NCI-H510A treated with DMSO at 0.1 percent for 48 hours (cell line): ENCODE measurements around the gene SLC7A7.
"Not testable (repeated sequence)": the region's sequence is repeated elsewhere in the genome, so short reads cannot be mapped to it uniquely, and the experiment has no call there.

ENCODE experiments used
- DNase-seq: peaks from one replicate; lab custom pipeline; 2025; lab: John Stamatoyannopoulos, UW

SLC7A7 gene

DNA sequence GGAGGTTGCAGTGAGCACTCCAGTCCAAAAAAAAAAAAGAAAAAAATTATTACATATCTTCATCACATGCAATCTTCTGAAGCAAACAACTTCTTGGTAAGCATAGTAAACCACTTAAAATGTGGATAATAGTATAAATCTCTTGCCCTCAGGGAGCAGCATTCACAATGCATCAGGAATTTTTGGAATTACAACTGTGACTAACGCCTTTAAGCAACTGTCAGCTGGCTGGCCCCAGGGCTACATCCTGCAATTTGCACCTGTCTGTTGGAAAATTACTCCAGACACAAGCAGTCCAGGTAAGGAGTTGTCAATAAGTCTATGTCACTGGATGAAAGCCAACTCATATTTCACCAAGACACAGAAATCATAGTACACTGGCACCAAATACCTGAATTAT is 5.5 kb upstream of the SLC7A7 start:
- no peak for DNase-seq

GRCh38 chr14:22819151-22819988 is 4.1 kb upstream of the SLC7A7 start:
- no peak for DNase-seq

DNA sequence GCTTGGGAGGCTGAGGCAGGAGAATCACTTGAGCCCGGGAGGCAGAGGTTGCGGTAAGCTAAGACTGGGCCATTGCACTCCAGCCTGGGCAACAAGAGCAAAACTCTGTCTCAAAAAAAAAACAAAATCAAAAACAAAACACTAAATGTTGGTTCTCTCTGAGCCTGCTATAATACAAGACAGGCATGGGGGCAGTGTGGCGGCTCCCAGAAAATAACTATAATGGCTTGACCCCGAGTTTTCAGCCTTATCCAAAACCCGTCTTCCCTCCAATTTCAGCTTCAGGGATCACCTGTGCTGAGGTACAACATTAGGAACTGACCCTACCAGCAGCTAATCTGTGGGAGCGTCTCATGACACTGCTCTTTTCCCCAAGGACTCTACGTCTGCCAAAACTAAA is 862 bp downstream of the SLC7A7 start:
- no peak for DNase-seq

DNA sequence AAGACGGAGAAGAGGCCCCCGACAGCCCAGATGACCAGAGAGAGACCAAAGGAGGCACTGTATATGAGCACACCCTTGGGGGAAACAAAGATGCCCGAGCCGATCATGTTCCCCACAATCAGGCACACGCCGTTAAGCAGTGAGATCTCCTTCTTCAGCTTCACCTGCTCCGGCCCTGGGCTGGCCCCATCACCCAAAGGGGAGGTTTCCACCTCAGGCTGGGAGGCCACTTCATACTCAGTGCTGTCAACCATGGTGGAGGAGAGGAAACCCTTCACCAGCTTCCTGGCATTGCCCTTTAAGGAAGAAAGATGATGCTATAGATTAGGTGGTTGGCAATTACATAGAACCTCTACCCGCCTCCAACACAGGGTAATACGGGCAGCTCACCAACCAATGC is 2.1 kb downstream of the SLC7A7 start:
- DNase-seq = no peak

DNA sequence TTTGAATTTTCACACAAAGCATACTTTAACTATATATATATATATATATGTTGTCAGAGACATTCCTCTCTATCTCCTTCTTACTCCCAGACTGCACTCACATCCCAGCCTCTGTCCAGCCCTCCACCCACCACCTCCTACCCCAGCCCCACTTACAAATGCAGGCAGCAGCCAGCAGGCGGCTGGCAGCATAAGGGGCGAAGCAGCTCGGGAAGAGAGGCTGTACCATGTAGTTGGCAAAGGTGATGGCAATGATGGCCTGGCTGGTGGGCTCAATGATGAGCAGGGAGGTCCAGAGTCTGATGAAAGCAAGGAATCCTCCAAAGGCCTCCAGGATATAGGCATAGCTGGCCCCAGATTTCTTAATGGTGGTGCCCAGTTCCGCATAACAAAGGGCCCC is 2.5 kb downstream of the SLC7A7 start:
- no peak for DNase-seq

GRCh38 chr14:22811722-22812121 is 3.5 kb downstream of the SLC7A7 start:
- DNase-seq = no peak

DNA sequence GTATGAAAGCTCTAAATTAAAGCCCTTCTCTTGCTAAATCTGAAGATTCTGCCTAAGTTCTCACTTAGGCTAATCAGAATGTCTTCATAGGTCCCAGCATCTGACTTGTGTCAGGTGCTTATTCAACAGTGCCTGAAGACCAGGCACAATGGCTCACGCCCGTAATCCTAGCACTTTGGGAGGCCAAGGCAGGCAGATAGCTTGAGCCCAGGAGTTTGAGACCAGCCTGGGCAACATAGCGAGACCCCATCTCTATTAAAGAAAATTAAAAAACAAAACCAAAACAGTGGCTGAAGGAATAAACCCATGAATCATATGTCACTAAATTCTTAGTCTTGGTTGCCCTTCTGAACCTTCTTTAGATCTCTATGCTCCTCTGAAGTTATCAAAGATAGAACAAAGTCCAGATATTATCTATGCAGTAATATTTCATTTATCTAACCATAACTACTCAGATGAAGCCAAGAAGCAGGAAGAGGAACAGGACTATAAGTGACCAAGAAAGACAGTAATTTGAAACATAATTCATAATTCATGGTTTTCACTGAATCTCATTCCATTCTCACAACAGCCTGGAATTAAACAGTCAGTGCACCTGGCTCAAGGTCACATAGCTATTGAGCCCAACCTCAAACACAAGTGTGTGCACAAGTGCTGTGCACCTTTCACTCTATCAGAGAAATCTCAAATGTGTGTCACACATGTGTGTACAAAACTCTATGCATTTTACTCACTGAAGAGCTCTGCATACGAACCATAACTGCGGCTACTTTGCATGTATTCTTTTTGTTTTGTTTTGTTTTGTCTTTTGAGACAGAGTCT is 6.6 kb downstream of the SLC7A7 start:
- no peak for DNase-seq

DNA sequence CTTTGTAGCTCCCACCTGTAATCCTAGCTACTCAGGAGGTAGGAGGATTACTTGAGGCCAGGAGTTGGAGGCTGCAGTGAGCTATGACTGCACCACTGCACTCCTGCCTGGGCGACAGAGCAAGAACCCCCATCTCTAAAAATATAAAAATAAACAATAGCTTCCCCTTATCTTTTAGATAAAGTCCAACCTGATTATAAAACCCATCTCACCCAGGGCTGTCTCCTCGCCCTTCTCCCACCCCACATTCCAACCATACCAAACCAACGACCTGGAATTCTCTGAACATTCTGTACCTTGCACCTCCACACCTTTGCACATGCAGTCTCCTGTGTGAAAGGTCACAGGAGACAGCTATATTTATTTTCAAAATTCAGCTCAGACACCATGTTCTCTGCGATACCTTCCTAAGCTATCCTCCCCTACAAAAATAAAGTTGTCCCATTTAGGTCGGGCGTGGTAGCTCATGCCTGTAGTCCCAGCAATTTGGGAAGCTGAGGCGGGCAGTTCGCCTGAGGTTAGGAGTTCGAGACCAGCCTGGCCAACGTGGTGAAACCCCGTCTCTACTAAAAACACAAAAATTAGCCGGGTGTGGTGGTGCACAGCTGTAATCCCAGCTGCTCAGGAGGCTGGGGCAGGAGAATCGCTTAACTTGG is 7.7 kb downstream of the SLC7A7 start:
- no peak for DNase-seq

DNA sequence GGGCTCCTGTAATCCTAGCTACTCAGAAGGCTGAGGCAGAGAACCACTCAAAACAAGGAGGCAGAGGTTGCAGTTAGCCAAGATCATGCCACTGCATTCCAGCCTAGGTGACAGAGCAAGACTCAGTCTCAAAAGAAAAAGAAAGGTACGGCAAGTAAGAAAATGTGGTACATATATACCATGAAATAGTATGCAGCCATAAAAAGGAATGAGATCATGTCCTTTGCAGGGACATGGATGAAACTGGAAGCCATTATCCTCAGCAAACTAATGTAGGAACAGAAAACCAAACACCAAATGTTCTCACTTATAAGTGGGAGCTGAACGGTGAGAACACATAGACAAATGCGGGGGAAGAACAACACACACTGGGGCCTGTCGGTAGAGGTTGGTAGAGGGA is 10.0 kb downstream of the SLC7A7 start:
- DNase-seq = not testable (repeated sequence)

DNA sequence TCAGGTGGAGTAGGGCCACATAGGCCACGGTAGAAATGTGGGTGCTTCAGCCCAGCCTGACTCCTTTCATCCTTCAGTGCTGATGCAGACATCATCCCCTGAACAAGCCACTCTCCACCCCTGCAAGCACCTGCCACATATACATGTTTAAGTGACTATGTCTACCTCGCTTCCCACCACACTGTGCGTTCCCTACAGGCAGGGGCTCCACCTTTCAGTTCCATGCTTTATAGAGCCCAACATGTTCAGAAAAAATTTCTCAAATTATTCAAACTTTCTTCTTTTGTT is 11.6 kb downstream of the SLC7A7 start:
- no peak for DNase-seq

DNA sequence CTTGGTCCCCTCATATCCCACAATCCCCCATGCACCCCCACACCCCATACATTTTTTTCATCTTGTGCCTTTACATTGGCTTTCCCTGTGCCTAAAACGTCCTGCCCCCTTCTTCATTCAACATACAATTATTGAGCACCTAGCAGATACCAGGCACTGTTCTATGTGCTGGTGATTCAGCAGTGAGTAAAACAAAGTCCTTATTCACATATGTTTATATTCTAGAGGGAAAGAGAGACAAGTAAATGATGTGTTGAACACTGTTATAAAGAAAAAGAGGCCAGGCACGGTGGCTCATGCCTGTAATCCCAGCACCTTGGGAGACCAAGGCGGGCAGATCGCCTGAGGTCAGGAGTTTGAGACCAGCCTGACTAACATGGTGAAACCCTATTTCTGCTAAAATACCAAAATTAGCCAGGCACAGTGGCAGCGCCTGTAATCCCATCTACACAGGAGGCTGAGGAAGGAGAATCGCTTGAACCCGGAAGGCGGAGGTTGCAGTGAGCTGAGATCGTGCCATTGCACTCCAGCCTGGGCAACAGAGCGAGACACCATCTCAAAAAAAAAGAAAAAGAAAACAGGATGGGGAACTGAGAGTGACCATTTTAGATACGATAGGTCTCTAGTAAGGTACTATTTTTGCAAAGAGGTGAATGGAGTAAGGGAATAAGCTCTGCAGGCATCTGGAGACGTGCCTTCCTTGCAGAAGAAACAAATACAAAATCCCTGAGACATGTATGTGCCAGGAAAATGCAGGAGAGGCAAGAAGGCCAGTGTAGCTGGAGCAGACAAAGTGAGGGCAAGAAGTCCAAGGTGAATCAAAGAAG is 12.2 kb downstream of the SLC7A7 start:
- DNase-seq = no peak

- no peak for DNase-seq
Observed at GRCh38 chr14:22801716-22802115, 13.5 kb downstream of the SLC7A7 start.

DNA sequence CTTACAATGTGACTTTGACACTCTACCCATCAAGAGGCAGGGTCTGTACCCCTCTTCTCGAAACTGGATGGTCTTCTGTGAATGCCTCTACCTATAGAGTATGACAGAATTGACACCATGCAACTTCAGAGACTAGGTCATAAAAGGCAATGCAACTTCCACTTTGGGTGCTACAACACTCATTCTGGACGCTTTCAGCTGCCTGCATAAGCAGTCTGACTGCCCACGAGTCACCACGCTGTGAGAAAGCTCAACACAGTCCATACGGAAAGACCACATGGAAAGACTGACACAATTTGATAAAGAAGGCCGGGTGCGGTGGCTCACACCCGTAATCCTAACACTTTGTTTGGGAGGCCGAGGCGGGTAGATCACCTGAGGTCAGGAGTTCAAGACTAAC is 14.9 kb downstream of the SLC7A7 start:
- DNase-seq = no peak

- no peak for DNase-seq
Observed at GRCh38 chr14:22798528-22798927, 16.7 kb downstream of the SLC7A7 start.

- DNase-seq = no peak
Observed at GRCh38 chr14:22797017-22797917, 18.0 kb downstream of the SLC7A7 start.

DNA sequence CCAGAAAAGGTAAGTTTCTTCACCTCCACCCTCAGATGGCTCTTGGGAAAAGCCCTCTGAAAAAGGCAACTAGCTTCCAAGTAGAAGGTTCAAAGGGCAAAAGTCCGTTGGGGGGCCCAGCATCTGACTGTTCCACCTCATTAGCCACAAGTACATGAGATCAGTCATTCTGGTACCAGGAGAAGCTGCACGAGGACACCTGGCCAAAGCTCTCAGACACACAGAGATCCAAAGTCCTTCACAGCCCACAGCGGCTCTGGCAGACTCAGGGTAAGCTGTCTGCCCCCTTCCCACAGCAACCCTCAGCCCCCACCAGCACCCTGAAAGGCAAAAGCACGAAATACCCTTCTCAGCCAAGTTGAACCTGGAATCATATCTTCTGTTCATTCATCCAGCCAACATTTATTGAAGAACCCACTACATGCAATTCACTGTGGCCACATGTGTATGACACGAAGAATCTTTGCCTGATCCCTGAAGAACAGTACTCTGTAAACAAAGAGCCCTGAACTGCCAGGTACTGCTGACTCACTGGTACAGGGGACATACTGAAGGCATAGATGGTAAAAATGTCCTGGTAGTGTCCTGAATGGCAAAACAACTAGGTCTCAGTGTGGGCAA is 19.0 kb downstream of the SLC7A7 start:
- no peak for DNase-seq

DNA sequence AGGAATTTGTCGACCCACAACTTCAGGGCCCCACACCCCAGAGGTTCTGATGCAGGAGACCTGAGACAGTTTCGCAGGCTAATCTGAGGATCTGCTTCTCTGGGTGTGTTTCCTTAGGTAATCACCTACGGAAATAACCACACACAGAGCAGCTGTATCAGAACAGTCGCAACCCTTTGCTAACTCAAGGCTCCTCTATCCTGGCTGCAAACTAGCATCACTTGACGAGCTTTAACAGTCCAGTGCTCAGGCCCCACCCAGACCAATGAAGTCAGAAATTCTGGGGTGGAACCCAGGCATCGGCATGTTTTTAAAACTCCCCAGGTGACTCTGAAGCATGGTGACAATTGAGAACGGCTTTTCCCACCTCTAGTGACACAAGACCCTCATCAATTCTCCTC is 20.7 kb downstream of the SLC7A7 start:
- DNase-seq = no peak

- DNase-seq = no peak
Observed at GRCh38 chr14:22793976-22794375, 21.3 kb downstream of the SLC7A7 start.

DNA sequence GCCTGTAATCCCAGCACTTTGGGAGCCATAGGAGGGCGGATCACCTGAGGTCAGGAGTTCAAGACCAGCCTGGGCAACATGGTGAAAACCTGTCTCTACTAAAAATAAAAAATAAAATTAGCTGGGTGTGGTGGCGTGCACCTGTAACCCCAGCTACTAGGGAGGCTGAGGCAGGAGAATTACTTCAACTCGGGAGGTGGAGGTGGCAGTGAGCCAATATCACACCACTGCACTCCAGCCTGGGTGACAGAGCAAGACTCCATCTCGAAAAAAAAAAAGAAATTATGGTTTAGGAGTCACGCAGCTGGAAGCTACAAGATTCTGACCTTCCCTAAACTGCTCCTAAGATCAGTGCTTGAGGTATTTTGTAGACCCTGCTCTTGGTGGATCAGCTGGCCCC is 21.7 kb downstream of the SLC7A7 start:
- DNase-seq = not testable (repeated sequence)

DNA sequence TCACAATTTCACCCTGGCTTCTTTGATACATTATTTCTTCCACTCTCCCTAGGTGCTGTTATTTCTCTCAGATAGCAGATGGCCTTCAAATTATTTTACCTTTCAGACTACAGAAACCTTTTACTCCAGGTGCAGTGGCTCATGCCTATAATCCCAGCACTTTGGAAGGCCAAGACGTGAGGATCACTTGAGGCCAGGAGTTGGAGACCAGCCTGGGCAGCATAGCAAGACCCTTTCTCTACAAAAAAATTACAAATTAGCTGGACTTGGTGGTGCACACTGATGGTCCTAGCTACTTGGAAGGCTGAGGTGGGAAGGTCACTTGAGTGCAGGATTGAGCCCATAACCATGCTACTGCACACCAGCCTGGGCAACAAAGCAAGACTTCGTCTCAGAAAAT is 23.1 kb downstream of the SLC7A7 start:
- DNase-seq = no peak

DNA sequence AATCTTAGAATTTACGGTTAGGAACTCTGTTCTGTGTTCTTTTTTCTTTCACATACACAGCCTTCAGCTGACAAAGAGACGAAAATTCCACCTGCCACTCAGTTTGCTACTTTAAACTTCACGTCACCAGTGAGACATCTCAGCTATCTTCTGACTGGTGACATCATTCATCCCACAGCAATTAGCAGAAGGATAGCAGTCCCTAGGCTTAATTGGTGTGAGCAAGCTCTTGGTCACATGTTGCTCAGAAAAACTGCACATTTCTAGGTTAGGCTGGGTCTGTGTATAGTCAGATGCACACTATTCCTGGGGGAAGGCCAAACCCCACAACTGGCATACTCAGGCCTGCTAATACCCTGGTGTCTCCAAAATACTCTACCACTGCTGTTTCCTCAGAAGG is 23.9 kb downstream of the SLC7A7 start:
- no peak for DNase-seq
